ENCODE data around the gene LRP11. TPM values are rescaled to one million over a fixed set of nuclear protein-coding genes. Genes with fewer than 3 reads are reported as not detected.

The LRP11 gene
- total and polyA plus RNA-seq, 9 of the 15 experiments (the other 6 are each of a cell fraction or from before 2014, with no cell fraction given), result 0.51 to 3.5 (median 2.4) TPM

- intact Hi-C loops (cut with micrococcal nuclease) (loop anchor here (10.0 kb wide), 1 partner anchor 295 kb away; the partner anchor contains the start of gene GINM1), in situ Hi-C loops (cut with MboI) (no loop called here)
- Histone ChIP-seq H3K27me3 (ENCODE audit: control insufficient read depth in 2 of 2, insufficient read depth in 2 of 2, low read length in 2 of 2) (peaks cover 3 to 13% of the 10 kb centered on the region in 2 experiments; a peak in 3 of 5 replicates), H3K4me2 (ENCODE audit: insufficient read depth, low read length) (no peak overlapping the region), H3K36me3 (ENCODE audit: control insufficient read depth, insufficient read depth, low read length) (no peaks in the 10 kb centered on the region), H3K79me2 (ENCODE audit: control insufficient read depth, insufficient read depth, low read length) (no peaks in the 10 kb centered on the region), H4K20me1 (replicated peaks; ENCODE audit: control insufficient read depth, insufficient read depth, low read length) (0 out of 2 replicates have a peak, but pooled peaks cover 3% of the 10 kb centered on the region), H3K27ac (ENCODE audit: extremely low read depth, low read depth, low read length) (no peak overlapping the region), H2AFZ (ENCODE audit: low read depth, low read length) (no peak overlapping the region), H3K9me1 (ENCODE audit: control insufficient read depth, insufficient read depth, low read length) (no peaks in the 10 kb centered on the region), H3K4me3 (no peak overlapping the region), H3K9me3 (replicated peaks; ENCODE audit: control insufficient read depth, insufficient read depth, low read depth, low read length) (no peaks in the 10 kb centered on the region), H3K9ac (ENCODE audit: insufficient read depth in 1 of 2, low read depth in 2 of 2, low read length in 2 of 2) (no peak overlapping the region), H3K4me1 (replicated peaks in 1 of 2; ENCODE audit: control insufficient read depth in 2 of 2, insufficient read depth in 2 of 2, low read length in 2 of 2) (peaks cover 9 to 21% of the 10 kb centered on the region in 2 experiments; a peak in 4 of 5 replicates)
- POLR2A ChIA-PET, result interaction anchor here (1.4 kb wide), 1 partner anchor 10 kb away, joined by 3 read pairs; no protein-coding TSS in a partner anchor
- CTCF ChIA-PET (ENCODE audit: low intra/inter-chr PET ratio), result no interaction called here
- 56% methylated on average over 3 of the region's 3 CpGs for WGBS (ENCODE audit: insufficient coverage, low coverage, missing lambda C conversion rate)
- no peak for FAIRE-seq
- no peak for DNase-seq (ENCODE audit: extremely low read depth in 1 of 4, low spot score in 3 of 4)
- ATAC-seq, result no peak
- no peak for TF ChIP-seq CCNT2 (IDR thresholded peaks at IDR 0.05; ENCODE audit: borderline replicate concordance, extremely low read depth, insufficient read length, low read depth, low read length)
- no peak for TF ChIP-seq PHB2 (IDR thresholded peaks at IDR 0.05; ENCODE audit: low read depth)
- TF ChIP-seq NFIX (CRISPR knock-in tag; IDR thresholded peaks at IDR 0.05; ENCODE audit: low read depth), result no peak
- TF ChIP-seq ADNP (tag; IDR thresholded peaks at IDR 0.05), result no peak
- no peak for TF ChIP-seq HDGF (IDR thresholded peaks at IDR 0.05)
- TF ChIP-seq ZNF408 (CRISPR knock-in tag; IDR thresholded peaks at IDR 0.05; ENCODE audit: low read depth), result no peak
- TF ChIP-seq NONO (IDR thresholded peaks at IDR 0.05; ENCODE audit: low read depth in 2 of 2, low read length in 1 of 2), result no peak
- no peak for TF ChIP-seq MEIS2 (IDR thresholded peaks at IDR 0.05; ENCODE audit: partially characterized antibody)
- TF ChIP-seq ZNF583 (CRISPR knock-in tag; IDR thresholded peaks at IDR 0.05), result no peak
- TF ChIP-seq GABPA (tag; conservative IDR thresholded peaks at IDR 0.05; ENCODE audit: low read depth), result no peak
- TF ChIP-seq NFYB (IDR thresholded peaks at IDR 0.05; ENCODE audit: extremely low read depth, insufficient read length), result no peak
- TF ChIP-seq KDM1A (IDR thresholded peaks at IDR 0.05), result no peak
- TF ChIP-seq, protein P1, sequence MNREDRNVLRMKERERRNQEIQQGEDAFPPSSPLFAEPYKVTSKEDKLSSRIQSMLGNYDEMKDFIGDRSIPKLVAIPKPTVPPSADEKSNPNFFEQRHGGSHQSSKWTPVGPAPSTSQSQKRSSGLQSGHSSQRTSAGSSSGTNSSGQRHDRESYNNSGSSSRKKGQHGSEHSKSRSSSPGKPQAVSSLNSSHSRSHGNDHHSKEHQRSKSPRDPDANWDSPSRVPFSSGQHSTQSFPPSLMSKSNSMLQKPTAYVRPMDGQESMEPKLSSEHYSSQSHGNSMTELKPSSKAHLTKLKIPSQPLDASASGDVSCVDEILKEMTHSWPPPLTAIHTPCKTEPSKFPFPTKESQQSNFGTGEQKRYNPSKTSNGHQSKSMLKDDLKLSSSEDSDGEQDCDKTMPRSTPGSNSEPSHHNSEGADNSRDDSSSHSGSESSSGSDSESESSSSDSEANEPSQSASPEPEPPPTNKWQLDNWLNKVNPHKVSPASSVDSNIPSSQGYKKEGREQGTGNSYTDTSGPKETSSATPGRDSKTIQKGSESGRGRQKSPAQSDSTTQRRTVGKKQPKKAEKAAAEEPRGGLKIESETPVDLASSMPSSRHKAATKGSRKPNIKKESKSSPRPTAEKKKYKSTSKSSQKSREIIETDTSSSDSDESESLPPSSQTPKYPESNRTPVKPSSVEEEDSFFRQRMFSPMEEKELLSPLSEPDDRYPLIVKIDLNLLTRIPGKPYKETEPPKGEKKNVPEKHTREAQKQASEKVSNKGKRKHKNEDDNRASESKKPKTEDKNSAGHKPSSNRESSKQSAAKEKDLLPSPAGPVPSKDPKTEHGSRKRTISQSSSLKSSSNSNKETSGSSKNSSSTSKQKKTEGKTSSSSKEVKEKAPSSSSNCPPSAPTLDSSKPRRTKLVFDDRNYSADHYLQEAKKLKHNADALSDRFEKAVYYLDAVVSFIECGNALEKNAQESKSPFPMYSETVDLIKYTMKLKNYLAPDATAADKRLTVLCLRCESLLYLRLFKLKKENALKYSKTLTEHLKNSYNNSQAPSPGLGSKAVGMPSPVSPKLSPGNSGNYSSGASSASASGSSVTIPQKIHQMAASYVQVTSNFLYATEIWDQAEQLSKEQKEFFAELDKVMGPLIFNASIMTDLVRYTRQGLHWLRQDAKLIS (CRISPR knock-in tag; IDR thresholded peaks at IDR 0.05), result no peak
- BruUV-seq (replicated peaks), result no TSS peak
These were observed 4.2 kb downstream of the LRP11 start for GRCh38 chr6:149859938-149860337.
